SK-N-SH (cell line): Measurements from ENCODE around the gene NAXE.

ENCODE experiments used
- CHD2 ChIP-seq: fragments of 150-350 bp; IDR thresholded peaks from 2 replicates; pipeline ENCODE4 v1.6.1; 2018; ENCODE audit warnings: low read length; ENCODE audit not compliant: partially characterized antibody
- JUND ChIP-seq: IDR thresholded peaks from 2 replicates; pipeline ENCODE4 v1.4.0; 2012
- MEF2A ChIP-seq: IDR thresholded peaks from 2 replicates; pipeline ENCODE4 v1.4.0; 2012; ENCODE audit warnings: low read depth, borderline replicate concordance
- RAD21 ChIP-seq: IDR thresholded peaks from 2 replicates; pipeline ENCODE4 v1.6.1; 2012; ENCODE audit warnings: mild to moderate bottlenecking, low read length
- SMC3 ChIP-seq: IDR thresholded peaks from 2 replicates; pipeline ENCODE4 v1.6.1; 2012; ENCODE audit warnings: low read depth, low read length, improper control_type of control experiment
- TAF1 ChIP-seq: IDR thresholded peaks from 2 replicates; pipeline ENCODE4 v1.6.1; 2012; ENCODE audit warnings: low read depth, mild to moderate bottlenecking, low read length, moderate library complexity, borderline replicate concordance
- TF ChIP-seq, protein P1 (sequence below): fragments of 200-600 bp; sonication (generic); IDR thresholded peaks from 2 replicates; pipeline ENCODE4 v1.6.1; 2017; ENCODE audit warnings: antibody characterized with exemption, mild to moderate bottlenecking, moderate library complexity
- TF ChIP-seq, protein P2 (sequence below): IDR thresholded peaks from 2 replicates; pipeline ENCODE4; 2012

- TF ChIP-seq, protein P1, sequence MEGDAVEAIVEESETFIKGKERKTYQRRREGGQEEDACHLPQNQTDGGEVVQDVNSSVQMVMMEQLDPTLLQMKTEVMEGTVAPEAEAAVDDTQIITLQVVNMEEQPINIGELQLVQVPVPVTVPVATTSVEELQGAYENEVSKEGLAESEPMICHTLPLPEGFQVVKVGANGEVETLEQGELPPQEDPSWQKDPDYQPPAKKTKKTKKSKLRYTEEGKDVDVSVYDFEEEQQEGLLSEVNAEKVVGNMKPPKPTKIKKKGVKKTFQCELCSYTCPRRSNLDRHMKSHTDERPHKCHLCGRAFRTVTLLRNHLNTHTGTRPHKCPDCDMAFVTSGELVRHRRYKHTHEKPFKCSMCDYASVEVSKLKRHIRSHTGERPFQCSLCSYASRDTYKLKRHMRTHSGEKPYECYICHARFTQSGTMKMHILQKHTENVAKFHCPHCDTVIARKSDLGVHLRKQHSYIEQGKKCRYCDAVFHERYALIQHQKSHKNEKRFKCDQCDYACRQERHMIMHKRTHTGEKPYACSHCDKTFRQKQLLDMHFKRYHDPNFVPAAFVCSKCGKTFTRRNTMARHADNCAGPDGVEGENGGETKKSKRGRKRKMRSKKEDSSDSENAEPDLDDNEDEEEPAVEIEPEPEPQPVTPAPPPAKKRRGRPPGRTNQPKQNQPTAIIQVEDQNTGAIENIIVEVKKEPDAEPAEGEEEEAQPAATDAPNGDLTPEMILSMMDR: no peak
- TF ChIP-seq JUND (no peak), MEF2A (no peak), CHD2 (no peak), SMC3 (no peak), RAD21 (no peak), TAF1 (no peak)
- TF ChIP-seq, protein P2, sequence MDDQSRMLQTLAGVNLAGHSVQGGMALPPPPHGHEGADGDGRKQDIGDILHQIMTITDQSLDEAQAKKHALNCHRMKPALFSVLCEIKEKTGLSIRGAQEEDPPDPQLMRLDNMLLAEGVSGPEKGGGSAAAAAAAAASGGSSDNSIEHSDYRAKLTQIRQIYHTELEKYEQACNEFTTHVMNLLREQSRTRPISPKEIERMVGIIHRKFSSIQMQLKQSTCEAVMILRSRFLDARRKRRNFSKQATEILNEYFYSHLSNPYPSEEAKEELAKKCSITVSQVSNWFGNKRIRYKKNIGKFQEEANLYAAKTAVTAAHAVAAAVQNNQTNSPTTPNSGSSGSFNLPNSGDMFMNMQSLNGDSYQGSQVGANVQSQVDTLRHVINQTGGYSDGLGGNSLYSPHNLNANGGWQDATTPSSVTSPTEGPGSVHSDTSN: no peak
Measured at GRCh38 chr1:156555715-156556114, 35.9 kb upstream of the NAXE start.
